Measurements from ENCODE around the gene SUCLG2.

Gene SUCLG2

DNA sequence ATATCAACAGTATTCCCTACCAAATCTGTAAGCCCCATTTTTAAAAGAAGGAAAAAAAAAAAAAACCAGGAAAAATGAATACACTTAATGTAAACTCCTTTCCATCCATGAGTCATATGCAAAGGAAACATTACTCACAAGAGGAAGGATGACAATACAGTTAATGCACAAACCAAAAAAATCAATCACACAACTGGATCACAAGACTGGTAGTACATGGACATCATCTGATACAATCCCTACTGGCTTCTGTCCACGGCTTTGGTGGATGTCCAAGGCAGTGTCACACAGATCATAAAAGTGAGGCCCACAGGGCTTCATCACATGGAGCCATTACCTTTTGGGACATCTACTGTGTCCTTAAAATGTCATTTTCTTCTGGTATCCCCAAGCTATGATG, 44.0 kb downstream of the SUCLG2 start:
- H3K4me3 ChIP-seq (ENCODE audit: low read length) = no peak overlapping the region
- peaks cover 87% of the 10 kb centered on the region for H3K36me3 ChIP-seq (ENCODE audit: control insufficient read depth, low read length)
- no peaks in the 10 kb centered on the region for H3K9me3 ChIP-seq (ENCODE audit: control insufficient read depth, insufficient read depth, low read length)
- no peaks in the 10 kb centered on the region for H3K9me2 ChIP-seq (replicated peaks; ENCODE audit: control insufficient read depth, low read length)
- H3K4me2 ChIP-seq (ENCODE audit: low read length) = no peak overlapping the region
- H3K27ac ChIP-seq (ENCODE audit: low read depth, low read length) = no peak overlapping the region
- H3K79me2 ChIP-seq (ENCODE audit: control insufficient read depth, low read length) = peaks cover 16% of the 10 kb centered on the region
- no peaks in the 10 kb centered on the region for H3K27me3 ChIP-seq (ENCODE audit: control insufficient read depth, low read length)
- H3K4me1 ChIP-seq (ENCODE audit: control insufficient read depth, low read length) = peaks cover 16% of the 10 kb centered on the region
- TF ChIP-seq CTCF (IDR thresholded peaks at IDR 0.05; ENCODE audit: low read depth, low read length, poor library complexity, severe bottlenecking) (no peak), EZH2phosphoT487 (IDR thresholded peaks at IDR 0.05; ENCODE audit: borderline replicate concordance, low read length) (no peak)
- H4K20me1 ChIP-seq (ENCODE audit: control insufficient read depth, insufficient read depth, low read depth, low read length) = no peaks in the 10 kb centered on the region
- no peaks in the 10 kb centered on the region for H3F3A ChIP-seq (ENCODE audit: control insufficient read depth, insufficient read depth)

DNA sequence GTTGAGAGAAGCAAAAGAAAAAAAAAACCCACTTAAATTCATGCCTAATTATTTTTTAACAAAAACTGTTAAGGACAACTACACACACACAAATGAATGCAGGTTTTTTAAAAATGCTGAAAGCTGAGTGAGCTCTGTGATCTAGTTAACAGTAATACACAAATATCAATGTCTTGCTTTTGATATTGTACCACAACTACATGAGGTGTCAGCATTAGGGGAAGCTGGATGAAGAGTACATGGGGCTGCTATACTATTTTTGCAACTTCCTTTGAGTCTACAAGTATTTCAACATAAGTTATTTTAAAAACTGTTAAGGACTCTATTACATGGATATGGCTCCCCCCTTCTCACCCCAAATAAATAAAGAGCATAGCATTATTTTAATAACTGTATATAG, 44.7 kb downstream of the SUCLG2 start:
- H3K79me2 ChIP-seq (ENCODE audit: control insufficient read depth, low read length) = peaks cover 16% of the 10 kb centered on the region
- TF ChIP-seq CTCF (IDR thresholded peaks at IDR 0.05; ENCODE audit: low read depth, low read length, poor library complexity, severe bottlenecking) = no peak
- TF ChIP-seq EZH2phosphoT487 (IDR thresholded peaks at IDR 0.05; ENCODE audit: borderline replicate concordance, low read length) = no peak
- H3K27me3 ChIP-seq (ENCODE audit: control insufficient read depth, low read length) = no peaks in the 10 kb centered on the region

DNA sequence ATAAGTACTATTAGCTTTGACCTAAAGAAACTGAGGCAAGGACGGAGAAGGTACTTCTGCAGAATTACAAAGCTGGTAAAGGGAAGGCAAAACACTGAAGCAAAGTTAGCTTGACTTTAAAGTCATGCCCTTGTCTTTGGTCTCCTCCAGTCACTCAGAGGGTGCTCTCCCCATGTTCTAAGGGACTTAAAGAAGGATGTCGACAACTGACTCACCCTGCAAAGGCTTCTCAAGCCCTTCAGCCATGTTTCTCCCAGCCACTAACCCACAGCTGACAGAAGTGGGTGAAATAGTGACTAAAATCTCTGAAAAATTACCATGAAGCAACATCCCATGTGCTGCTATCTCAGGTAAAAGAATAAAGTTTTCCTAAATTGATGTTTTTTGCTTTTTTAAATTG, 46.4 kb downstream of the SUCLG2 start:
- peaks cover 9% of the 10 kb centered on the region for H3K79me2 ChIP-seq (ENCODE audit: control insufficient read depth, low read length)
- H3K36me3 ChIP-seq (ENCODE audit: control insufficient read depth, low read length) = peaks cover 84% of the 10 kb centered on the region
- H3K4me3 ChIP-seq (ENCODE audit: low read length) = no peak overlapping the region
- no peak for TF ChIP-seq CTCF (IDR thresholded peaks at IDR 0.05; ENCODE audit: low read depth, low read length, poor library complexity, severe bottlenecking)
- TF ChIP-seq EZH2phosphoT487 (IDR thresholded peaks at IDR 0.05; ENCODE audit: borderline replicate concordance, low read length) = no peak
- no peaks in the 10 kb centered on the region for H3K9me2 ChIP-seq (replicated peaks; ENCODE audit: control insufficient read depth, low read length)
- H3F3A ChIP-seq (ENCODE audit: control insufficient read depth, insufficient read depth) = no peaks in the 10 kb centered on the region
- no peak overlapping the region for H3K4me2 ChIP-seq (ENCODE audit: low read length)
- H3K4me1 ChIP-seq (ENCODE audit: control insufficient read depth, low read length) = peaks cover 16% of the 10 kb centered on the region
- no peaks in the 10 kb centered on the region for H3K27me3 ChIP-seq (ENCODE audit: control insufficient read depth, low read length)
- H3K27ac ChIP-seq (ENCODE audit: low read depth, low read length) = no peak overlapping the region
- H4K20me1 ChIP-seq (ENCODE audit: control insufficient read depth, insufficient read depth, low read depth, low read length) = no peaks in the 10 kb centered on the region
- H3K9me3 ChIP-seq (ENCODE audit: control insufficient read depth, insufficient read depth, low read length) = no peaks in the 10 kb centered on the region

More for the DNA sequence above, 44.7 kb downstream of the SUCLG2 start:
- Histone ChIP-seq H3F3A (ENCODE audit: control insufficient read depth, insufficient read depth) (no peaks in the 10 kb centered on the region), H3K4me2 (ENCODE audit: low read length) (no peak overlapping the region), H4K20me1 (ENCODE audit: control insufficient read depth, insufficient read depth, low read depth, low read length) (no peaks in the 10 kb centered on the region), H3K9me3 (ENCODE audit: control insufficient read depth, insufficient read depth, low read length) (no peaks in the 10 kb centered on the region), H3K27ac (ENCODE audit: low read depth, low read length) (no peak overlapping the region), H3K4me3 (ENCODE audit: low read length) (no peak overlapping the region), H3K9me2 (replicated peaks; ENCODE audit: control insufficient read depth, low read length) (no peaks in the 10 kb centered on the region), H3K36me3 (ENCODE audit: control insufficient read depth, low read length) (peaks cover 90% of the 10 kb centered on the region), H3K4me1 (ENCODE audit: control insufficient read depth, low read length) (peaks cover 16% of the 10 kb centered on the region)

- H3K36me3 ChIP-seq (ENCODE audit: control insufficient read depth, low read length) = peaks cover 64% of the 10 kb centered on the region
- no peaks in the 10 kb centered on the region for H3K9me3 ChIP-seq (ENCODE audit: control insufficient read depth, insufficient read depth, low read length)
- no peaks in the 10 kb centered on the region for H3K9me2 ChIP-seq (replicated peaks; ENCODE audit: control insufficient read depth, low read length)
- TF ChIP-seq EZH2phosphoT487 (IDR thresholded peaks at IDR 0.05; ENCODE audit: borderline replicate concordance, low read length) (no peak), CTCF (IDR thresholded peaks at IDR 0.05; ENCODE audit: low read depth, low read length, poor library complexity, severe bottlenecking) (no peak)
- H3K27me3 ChIP-seq (ENCODE audit: control insufficient read depth, low read length) = no peaks in the 10 kb centered on the region
- no peak overlapping the region for H3K4me2 ChIP-seq (ENCODE audit: low read length)
- H4K20me1 ChIP-seq (ENCODE audit: control insufficient read depth, insufficient read depth, low read depth, low read length) = no peaks in the 10 kb centered on the region
- H3K79me2 ChIP-seq (ENCODE audit: control insufficient read depth, low read length) = no peaks in the 10 kb centered on the region
- peaks cover 10% of the 10 kb centered on the region for H3K4me1 ChIP-seq (ENCODE audit: control insufficient read depth, low read length)
- H3K4me3 ChIP-seq (ENCODE audit: low read length) = no peak overlapping the region
- no peaks in the 10 kb centered on the region for H3F3A ChIP-seq (ENCODE audit: control insufficient read depth, insufficient read depth)
- H3K27ac ChIP-seq (ENCODE audit: low read depth, low read length) = no peak overlapping the region
Measured at GRCh38 chr3:67605377-67605776, 49.0 kb downstream of the SUCLG2 start.

Data from DOHH2 (cell line).